BLaER1 (cell line): ENCODE results near the gene FAM24B.
"Not testable (repeated sequence)": the region's sequence is repeated elsewhere in the genome, so short reads cannot be mapped to it uniquely, and the experiment has no call there.

Experiments
- H3K27ac ChIP-seq: shearing (Covaris generic); formaldehyde crosslinking; 2 replicates; pipeline ENCODE4 v1.8.1; 2022
- H3K27me3 ChIP-seq: shearing (Covaris generic); formaldehyde crosslinking; 2 replicates; pipeline ENCODE4 v1.8.1; 2022
- H3K36me3 ChIP-seq: shearing (Covaris generic); formaldehyde crosslinking; 2 replicates; pipeline ENCODE4 v1.8.1; 2022
- H3K4me1 ChIP-seq: shearing (Covaris generic); formaldehyde crosslinking; 2 replicates; pipeline ENCODE4 v1.8.1; 2022
- H3K4me2 ChIP-seq: shearing (Covaris generic); formaldehyde crosslinking; 2 replicates; pipeline ENCODE4 v1.8.1; 2022
- H3K4me3 ChIP-seq: shearing (Covaris generic); formaldehyde crosslinking; 2 replicates; pipeline ENCODE4 v1.8.1; 2022
- H3K9ac ChIP-seq: shearing (Covaris generic); formaldehyde crosslinking; 2 replicates; pipeline ENCODE4 v1.8.1; 2022
- H3K9me3 ChIP-seq: shearing (Covaris generic); formaldehyde crosslinking; 2 replicates; pipeline ENCODE4 v1.8.1; 2022
- H4K20me1 ChIP-seq: shearing (Covaris generic); formaldehyde crosslinking; 2 replicates; pipeline ENCODE4 v1.8.1; 2022
- Cebpa-rat ChIP-seq: shearing (Covaris generic); IDR thresholded peaks from 2 replicates; pipeline ENCODE4 v1.8.1; 2022

The FAM24B gene

DNA sequence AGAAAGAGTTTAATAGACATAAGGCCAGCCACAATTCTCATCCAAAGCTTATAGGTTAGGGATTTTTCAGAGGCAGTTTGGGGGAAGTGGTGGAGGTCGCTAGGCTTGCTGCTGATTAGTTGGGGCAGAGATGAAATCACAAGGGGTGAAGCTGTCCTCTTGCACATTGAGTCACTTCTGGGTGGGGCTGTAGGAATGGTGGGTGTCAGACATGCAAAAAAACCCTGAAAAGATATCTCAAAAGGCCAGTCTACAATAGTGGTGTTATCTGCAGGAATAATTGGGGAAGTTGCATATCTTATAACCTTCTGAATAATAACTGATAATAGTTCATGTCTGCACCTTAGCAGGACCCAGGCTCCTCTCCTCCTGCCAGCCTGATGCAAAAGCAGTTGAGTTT, 2.1 kb downstream of the FAM24B start:
- no peaks in the 10 kb centered on the region for H4K20me1 ChIP-seq
- peaks cover 10% of the 10 kb centered on the region for H3K9me3 ChIP-seq
- no peaks in the 10 kb centered on the region for H3K27me3 ChIP-seq
- H3K27ac ChIP-seq: no peak overlapping the region
- no peaks in the 10 kb centered on the region for H3K36me3 ChIP-seq
- TF ChIP-seq Cebpa-rat: no peak
- no peak overlapping the region for H3K9ac ChIP-seq
- 0 out of 2 replicates have a peak, but pooled peaks cover 9% of the 10 kb centered on the region for H3K4me1 ChIP-seq
- no peak overlapping the region for H3K4me3 ChIP-seq
- H3K4me2 ChIP-seq: no peak overlapping the region

DNA sequence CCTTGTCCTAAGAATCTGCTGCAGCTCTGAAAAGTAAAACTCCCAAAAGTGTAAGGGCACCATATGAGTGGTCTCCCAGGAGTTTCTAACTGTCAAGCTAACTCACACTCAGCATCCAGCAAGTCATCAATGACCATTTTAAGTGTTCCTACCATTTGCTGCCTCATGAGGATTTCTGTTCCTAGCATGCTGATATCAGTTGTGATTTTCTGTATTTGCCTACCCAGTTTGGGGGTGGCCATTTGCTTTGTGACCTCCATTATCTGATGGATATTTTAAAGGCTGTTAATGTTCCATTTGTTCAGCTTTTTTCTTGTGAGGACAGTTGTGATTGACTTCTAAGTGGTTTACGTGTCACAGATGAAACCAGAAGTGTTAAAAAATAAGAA, 2.9 kb downstream of the FAM24B start:
- Histone ChIP-seq H4K20me1 (no peaks in the 10 kb centered on the region), H3K27ac (no peak overlapping the region), H3K36me3 (no peaks in the 10 kb centered on the region), H3K9ac (no peak overlapping the region), H3K4me1 (0 out of 2 replicates have a peak, but pooled peaks cover 9% of the 10 kb centered on the region), H3K27me3 (no peaks in the 10 kb centered on the region), H3K4me2 (no peak overlapping the region), H3K4me3 (no peak overlapping the region), H3K9me3 (peaks cover 10% of the 10 kb centered on the region)
- no peak for TF ChIP-seq Cebpa-rat

DNA sequence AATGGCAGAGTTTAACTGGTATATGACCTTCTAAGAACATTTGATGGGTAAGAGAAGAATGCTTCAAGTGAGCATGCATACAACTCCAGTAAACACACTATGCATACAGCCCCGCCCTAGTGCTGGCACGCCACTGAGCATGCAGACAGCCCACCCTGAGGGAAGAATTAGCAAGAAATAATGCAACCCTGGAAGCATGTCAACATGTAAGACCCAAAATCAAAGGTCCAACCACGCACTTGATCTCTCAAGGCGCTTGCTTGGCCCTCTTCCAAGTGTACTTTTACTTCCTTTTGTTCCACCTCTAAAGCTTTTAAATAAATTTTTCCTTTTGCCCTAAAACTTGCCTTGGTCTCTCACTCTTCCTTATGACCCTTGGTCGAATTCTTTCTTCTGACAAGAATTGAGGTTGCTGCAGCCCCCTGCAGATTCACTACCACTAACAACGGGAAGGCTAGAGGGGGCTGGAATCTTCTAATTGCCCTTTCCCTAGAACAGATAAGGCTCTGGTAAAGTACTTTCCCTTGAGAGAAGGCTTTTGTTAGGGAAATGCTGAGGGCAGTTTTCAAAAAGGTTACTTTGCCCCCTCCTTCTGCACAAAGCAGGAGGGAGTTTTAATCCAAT, 3.4 kb downstream of the FAM24B start:
- H3K4me1 ChIP-seq: 0 out of 2 replicates have a peak, but pooled peaks cover 9% of the 10 kb centered on the region
- no peak overlapping the region for H3K27ac ChIP-seq
- no peak overlapping the region for H3K4me2 ChIP-seq
- H3K9ac ChIP-seq: no peak overlapping the region
- no peaks in the 10 kb centered on the region for H3K27me3 ChIP-seq
- H3K4me3 ChIP-seq: no peak overlapping the region
- H3K9me3 ChIP-seq: peaks cover 10% of the 10 kb centered on the region
- no peaks in the 10 kb centered on the region for H3K36me3 ChIP-seq
- H4K20me1 ChIP-seq: no peaks in the 10 kb centered on the region
- no peak for TF ChIP-seq Cebpa-rat

DNA sequence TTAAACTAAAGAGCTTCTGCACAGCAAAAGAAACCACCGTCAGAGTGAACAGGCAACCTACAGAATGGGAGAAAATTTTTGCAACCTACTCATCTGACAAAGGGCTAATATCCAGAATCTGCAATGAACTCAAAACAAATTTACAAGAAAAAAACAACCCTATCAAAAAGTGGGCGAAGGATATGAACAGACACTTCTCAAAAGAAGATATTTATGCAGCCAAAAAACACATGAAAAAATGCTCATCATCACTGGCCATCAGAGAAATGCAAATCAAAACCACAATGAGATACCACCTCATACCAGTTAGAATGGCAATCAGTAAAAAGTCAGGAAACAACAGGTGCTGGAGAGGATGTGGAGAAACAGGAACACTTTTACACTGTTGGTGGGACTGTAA, 7.4 kb downstream of the FAM24B start:
- not testable (repeated sequence) for H4K20me1 ChIP-seq, H3K27ac ChIP-seq, H3K27me3 ChIP-seq, H3K4me1 ChIP-seq, H3K4me3 ChIP-seq, H3K4me2 ChIP-seq, H3K36me3 ChIP-seq, H3K9ac ChIP-seq
- H3K9me3 ChIP-seq: peaks cover 11% of the 10 kb centered on the region

DNA sequence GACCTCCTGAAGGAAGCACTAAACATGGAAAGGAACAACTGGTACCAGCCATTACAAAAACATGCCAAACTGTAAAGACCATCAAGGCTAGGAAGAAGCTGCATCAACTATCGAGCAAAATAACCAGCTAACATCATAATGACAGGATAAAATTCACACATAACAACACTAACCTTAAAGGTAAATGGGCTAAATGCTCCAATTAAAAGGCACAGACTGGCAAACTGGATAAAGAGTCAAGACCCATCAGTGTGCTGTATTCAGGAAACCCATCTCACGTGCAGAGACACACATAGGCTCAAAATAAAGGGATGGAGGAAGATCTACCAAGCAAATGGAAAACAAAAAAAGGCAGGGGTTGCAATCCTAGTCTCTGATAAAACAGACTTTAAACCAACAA, 10.6 kb downstream of the FAM24B start:
- not testable (repeated sequence) for H3K9ac ChIP-seq, H3K27me3 ChIP-seq, H3K36me3 ChIP-seq, H3K4me3 ChIP-seq, H3K4me2 ChIP-seq, H3K27ac ChIP-seq, H4K20me1 ChIP-seq, H3K4me1 ChIP-seq
- H3K9me3 ChIP-seq: peaks cover 21% of the 10 kb centered on the region

DNA sequence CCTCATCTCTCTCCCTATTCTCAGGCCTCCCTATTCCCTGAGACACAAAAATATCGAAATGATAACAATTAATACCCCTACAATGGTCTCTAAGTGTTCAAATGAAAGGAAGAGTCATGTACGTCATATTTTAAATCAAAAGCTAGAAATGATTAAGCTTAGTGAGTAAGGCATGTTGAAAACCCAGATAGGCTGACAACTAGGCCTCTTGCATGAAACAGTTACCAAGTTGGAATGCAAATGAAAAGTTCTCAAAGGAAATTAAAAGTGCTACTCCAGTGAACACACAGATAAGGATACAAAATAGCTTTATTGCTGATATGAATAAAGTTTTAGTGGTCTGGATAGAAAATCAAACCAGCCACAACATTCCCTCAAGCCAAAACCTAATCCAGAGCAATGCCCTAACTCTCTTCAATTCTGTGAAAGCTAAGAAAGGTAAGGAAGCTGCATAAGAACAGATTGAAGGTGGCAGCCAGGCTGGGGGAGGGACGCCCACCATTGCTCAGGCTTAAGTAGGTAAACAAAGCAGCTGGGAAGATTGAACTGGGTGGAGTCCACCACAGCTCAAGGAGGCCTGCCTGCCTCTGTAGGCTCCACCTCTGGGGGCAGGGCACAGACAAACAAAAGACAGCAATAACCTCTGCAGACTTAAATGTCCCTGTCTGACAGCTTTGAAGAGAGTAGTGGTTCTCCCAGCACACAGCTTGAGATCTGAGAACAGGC, 12.5 kb downstream of the FAM24B start:
- not testable (repeated sequence) for H4K20me1 ChIP-seq, H3K4me2 ChIP-seq, H3K9ac ChIP-seq, H3K27me3 ChIP-seq, H3K36me3 ChIP-seq, H3K4me3 ChIP-seq, H3K27ac ChIP-seq, H3K4me1 ChIP-seq
- H3K9me3 ChIP-seq: peaks cover 21% of the 10 kb centered on the region

DNA sequence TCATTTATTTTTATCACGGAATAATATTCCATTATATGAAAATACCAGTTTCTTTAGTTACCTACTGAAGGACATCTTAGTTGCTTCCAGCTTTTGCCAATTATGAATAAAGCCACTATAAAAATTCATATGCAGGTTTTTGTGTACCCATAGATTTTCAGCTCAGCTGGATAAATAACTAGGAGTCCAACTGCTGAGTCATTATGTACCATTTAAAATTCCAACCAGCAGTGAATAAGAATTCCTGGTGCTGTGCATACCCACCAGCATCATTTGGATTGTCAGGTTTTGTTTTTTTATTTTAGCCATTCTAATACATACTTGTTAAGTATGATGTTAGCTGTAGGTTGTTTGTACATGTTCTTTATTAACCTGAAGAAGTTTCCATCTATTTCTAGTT, 14.5 kb downstream of the FAM24B start:
- no peak overlapping the region for H3K4me2 ChIP-seq
- peaks cover 23% of the 10 kb centered on the region for H3K4me1 ChIP-seq
- no peak for TF ChIP-seq Cebpa-rat
- no peak overlapping the region for H3K9ac ChIP-seq
- H3K27me3 ChIP-seq: no peaks in the 10 kb centered on the region
- H3K9me3 ChIP-seq: peaks cover 21% of the 10 kb centered on the region
- H3K36me3 ChIP-seq: no peaks in the 10 kb centered on the region
- H3K4me3 ChIP-seq: no peak overlapping the region
- H3K27ac ChIP-seq: no peak overlapping the region
- no peaks in the 10 kb centered on the region for H4K20me1 ChIP-seq

DNA sequence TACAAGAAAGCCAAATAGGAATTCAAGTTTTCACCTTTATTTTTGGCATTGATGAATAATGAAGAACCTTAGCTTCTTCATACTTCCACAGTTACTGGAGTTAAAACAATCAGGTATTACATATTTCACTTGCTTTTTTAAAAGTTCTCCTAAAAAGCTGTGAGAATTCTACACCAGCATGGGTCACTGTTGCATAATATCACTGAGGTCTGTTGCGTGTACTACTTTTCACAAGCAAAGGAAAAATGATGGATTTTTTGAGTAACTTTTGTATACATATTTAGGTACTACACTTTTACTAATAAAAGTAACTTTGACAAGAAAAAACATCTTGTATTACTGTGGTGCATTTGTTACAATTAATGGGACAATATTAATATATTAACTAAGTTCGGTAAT, 15.2 kb downstream of the FAM24B start:
- Histone ChIP-seq H3K4me3 (no peak overlapping the region), H3K36me3 (no peaks in the 10 kb centered on the region), H3K9ac (no peak overlapping the region), H4K20me1 (no peaks in the 10 kb centered on the region), H3K27me3 (no peaks in the 10 kb centered on the region), H3K4me2 (no peak overlapping the region), H3K9me3 (peaks cover 21% of the 10 kb centered on the region), H3K27ac (no peak overlapping the region), H3K4me1 (peaks cover 31% of the 10 kb centered on the region)
- no peak for TF ChIP-seq Cebpa-rat

DNA sequence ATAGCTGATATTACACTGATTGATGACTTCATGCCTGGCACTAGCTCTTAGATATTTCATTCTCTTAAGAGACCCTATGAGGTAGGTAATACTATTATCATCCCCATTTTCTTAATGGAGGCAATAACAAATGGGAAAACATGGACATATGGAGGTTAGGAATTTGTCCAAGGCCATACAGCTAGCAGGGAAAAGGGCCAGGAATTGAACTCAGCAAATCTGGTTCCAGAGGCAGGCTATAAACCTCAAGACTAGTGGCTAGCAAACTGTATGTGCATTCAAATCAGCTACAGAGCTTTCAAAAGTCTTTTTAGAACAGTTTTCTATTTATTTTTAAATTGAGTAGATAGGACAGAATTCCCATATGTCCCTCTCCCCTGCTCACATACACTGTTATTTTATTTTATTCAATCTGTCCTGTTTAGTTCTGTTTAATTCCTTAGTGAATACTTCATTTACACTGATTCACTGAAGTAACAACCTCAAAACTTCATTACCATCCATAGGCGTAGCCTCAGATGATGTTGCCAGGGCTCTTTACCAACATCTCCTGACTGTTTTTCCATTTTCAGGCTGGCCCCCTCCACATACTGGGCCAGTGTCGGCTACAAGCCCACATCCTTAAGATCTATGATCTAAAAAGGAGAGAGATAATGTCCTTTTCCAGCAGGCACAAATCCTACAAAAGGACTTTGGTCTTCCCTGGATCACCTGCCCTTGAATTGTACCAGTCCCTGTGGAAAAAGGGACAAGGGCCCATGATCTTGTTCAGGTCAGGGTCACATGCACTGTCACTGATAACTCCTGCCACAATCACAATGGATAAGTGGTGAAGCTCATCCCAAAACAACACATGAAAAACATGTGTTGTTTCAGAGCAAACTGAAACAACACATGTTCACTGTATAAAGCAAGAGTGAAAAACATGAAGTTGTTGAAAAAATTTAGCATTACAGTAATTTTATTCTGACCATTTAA, 15.9 kb downstream of the FAM24B start:
- TF ChIP-seq Cebpa-rat: no peak
- Histone ChIP-seq H3K9ac (no peak overlapping the region), H4K20me1 (no peaks in the 10 kb centered on the region), H3K9me3 (peaks cover 21% of the 10 kb centered on the region), H3K27ac (no peak overlapping the region), H3K27me3 (no peaks in the 10 kb centered on the region), H3K4me3 (no peak overlapping the region), H3K4me2 (no peak overlapping the region), H3K4me1 (peaks cover 37% of the 10 kb centered on the region), H3K36me3 (no peaks in the 10 kb centered on the region)

DNA sequence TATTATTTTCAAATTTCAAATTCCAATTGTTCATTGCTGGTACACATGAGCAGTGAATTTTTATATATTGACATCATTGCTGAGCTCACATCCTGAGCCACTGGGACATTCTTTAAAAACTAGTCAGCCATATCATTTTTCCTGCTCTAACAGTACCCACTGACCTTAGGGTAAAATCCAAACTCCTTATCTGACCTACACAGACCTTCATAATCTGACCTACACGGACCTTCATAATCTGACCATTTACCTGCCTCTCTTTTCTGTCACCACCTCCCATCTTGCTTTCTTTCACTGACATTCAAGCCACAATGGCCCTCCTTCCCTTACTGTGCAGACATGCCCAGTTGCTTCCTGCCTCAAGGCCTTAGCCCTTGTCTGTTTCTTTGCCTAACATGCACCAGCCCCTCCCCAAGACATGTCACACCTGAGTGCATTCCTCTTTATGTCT, 17.6 kb downstream of the FAM24B start:
- Histone ChIP-seq H3K4me1 (peaks cover 53% of the 10 kb centered on the region), H3K4me2 (peak overlapping the region; percentile 58), H3K9me3 (peaks cover 8% of the 10 kb centered on the region), H3K27me3 (no peaks in the 10 kb centered on the region), H4K20me1 (no peaks in the 10 kb centered on the region), H3K27ac (no peak overlapping the region), H3K36me3 (no peaks in the 10 kb centered on the region), H3K4me3 (no peak overlapping the region), H3K9ac (no peak overlapping the region)
- no peak for TF ChIP-seq Cebpa-rat
